Neural cell (in vitro differentiated cells): Measurements from ENCODE around the gene SULF2.

Experiments used
- CTCF ChIP-seq: fragments of 450-650 bp; IDR thresholded peaks from 2 replicates; pipeline ENCODE4 v1.5.1; 2014; ENCODE audit warnings: antibody characterized with exemption, mild to moderate bottlenecking, moderate library complexity; ENCODE audit not compliant: poor library complexity, severe bottlenecking
- EP300 ChIP-seq: fragments of 450-650 bp; conservative IDR thresholded peaks from 2 replicates; pipeline ENCODE4 v1.6.1; 2014; ENCODE audit warnings: antibody characterized with exemption, mild to moderate bottlenecking, moderate library complexity; ENCODE audit not compliant: poor library complexity, severe bottlenecking
- POLR2AphosphoS5 ChIP-seq: IDR thresholded peaks from 2 replicates; pipeline ENCODE4 v1.6.1; 2012
- REST ChIP-seq: IDR thresholded peaks from 2 replicates; pipeline ENCODE4 v1.6.1; 2012; ENCODE audit warnings: borderline replicate concordance

GRCh38 chr20:47736570-47737152 lies 48.6 kb downstream of the SULF2 start:
- TF ChIP-seq REST (no peak), CTCF (no peak), POLR2AphosphoS5 (no peak), EP300 (no peak)
